Peyer's patch (tissue), 4 donors: ENCODE results near the gene SMC5.

Experiments used
- POLR2A ChIP-seq, 2 donors: fragments of 450-650 bp; IDR thresholded peaks; one replicate each; pipeline ENCODE4 v1.5.1; 2017; ENCODE audit warnings: antibody characterized with exemption in 2 of 2, mild to moderate bottlenecking in 2 of 2, moderate library complexity in 2 of 2
- TF ChIP-seq, protein P1 (sequence below), 6 experiments: fragments of 450-650 bp in 4 of 6; fragments of 200-600 bp in 2 of 6; sonication (generic) in 1 of 6; IDR thresholded peaks; one replicate each; pipeline ENCODE4 v1.5.1; 2017 to 2019; ENCODE audit warnings: antibody characterized with exemption in 6 of 6, mild to moderate bottlenecking in 3 of 6, moderate library complexity in 1 of 6

DNA sequence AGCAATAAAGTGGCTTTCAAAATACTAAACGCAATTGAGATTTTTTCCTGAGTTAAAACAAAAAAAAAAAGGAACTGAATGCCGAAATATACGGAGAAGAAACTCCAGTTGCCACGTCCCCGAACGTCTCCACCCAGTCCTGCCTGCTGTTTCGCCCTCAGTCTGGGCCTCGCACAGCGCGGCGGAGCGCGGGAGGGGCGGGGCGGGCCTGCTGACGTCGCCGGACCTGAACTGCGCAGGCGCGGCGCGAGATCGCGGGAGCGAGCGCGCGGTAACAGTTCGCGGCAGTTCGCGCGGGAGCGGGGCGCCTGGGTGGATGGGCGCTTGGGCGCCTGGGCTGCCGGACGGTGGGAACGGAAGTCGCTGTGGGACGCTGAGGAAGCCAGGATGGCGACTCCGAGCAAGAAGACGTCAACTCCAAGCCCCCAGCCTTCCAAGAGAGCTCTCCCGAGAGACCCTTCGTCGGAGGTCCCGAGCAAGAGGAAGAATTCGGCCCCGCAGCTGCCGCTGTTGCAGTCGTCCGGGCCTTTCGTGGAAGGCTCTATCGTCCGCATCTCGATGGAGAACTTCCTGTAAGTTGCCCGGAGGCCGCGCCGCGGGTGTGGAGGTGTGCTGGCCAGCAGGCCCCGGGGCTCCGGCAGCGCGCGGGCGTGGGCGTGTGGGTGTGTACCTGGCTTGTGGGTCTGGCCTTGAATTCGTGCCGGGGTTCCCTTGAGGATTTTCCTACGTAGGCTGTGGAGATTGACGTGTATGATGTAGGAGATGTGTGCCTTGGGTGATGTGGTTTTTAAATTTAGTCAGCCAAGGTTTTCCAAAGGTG, at the start of gene SMC5:
- TF ChIP-seq, protein P1, sequence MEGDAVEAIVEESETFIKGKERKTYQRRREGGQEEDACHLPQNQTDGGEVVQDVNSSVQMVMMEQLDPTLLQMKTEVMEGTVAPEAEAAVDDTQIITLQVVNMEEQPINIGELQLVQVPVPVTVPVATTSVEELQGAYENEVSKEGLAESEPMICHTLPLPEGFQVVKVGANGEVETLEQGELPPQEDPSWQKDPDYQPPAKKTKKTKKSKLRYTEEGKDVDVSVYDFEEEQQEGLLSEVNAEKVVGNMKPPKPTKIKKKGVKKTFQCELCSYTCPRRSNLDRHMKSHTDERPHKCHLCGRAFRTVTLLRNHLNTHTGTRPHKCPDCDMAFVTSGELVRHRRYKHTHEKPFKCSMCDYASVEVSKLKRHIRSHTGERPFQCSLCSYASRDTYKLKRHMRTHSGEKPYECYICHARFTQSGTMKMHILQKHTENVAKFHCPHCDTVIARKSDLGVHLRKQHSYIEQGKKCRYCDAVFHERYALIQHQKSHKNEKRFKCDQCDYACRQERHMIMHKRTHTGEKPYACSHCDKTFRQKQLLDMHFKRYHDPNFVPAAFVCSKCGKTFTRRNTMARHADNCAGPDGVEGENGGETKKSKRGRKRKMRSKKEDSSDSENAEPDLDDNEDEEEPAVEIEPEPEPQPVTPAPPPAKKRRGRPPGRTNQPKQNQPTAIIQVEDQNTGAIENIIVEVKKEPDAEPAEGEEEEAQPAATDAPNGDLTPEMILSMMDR (IDR thresholded peaks at IDR 0.05), result peak in 1 of 6 experiments; percentile 1
- peak; percentile 93 to 96 for TF ChIP-seq POLR2A (IDR thresholded peaks at IDR 0.05)
